HUES48 (cell line): ENCODE results near the gene MTHFD2.

ENCODE experiments used
- H3K27ac ChIP-seq: one replicate; pipeline ENCODE4 v1.7.0; 2013; ENCODE audit warnings: low read depth, low read length, inconsistent platforms
- H3K27me3 ChIP-seq: 2 replicates; pipeline ENCODE4 v1.6.1; 2013; ENCODE audit warnings: mild to moderate bottlenecking, low read length; ENCODE audit not compliant: control insufficient read depth, insufficient read depth
- H3K36me3 ChIP-seq: 2 replicates; pipeline ENCODE4 v1.6.1; 2013; ENCODE audit warnings: low read length; ENCODE audit not compliant: control insufficient read depth, insufficient read depth
- H3K4me1 ChIP-seq: 2 replicates; pipeline ENCODE4 v1.6.1; 2013; ENCODE audit warnings: mild to moderate bottlenecking, low read length; ENCODE audit not compliant: control insufficient read depth, insufficient read depth
- H3K4me3 ChIP-seq: 2 replicates; pipeline ENCODE4 v1.5.1; 2013; ENCODE audit warnings: mild to moderate bottlenecking, low read depth, low read length
- H3K9ac ChIP-seq: 2 replicates; pipeline ENCODE4 v1.6.1; 2013; ENCODE audit warnings: mild to moderate bottlenecking, low read depth, low read length, moderate library complexity
- H3K9me3 ChIP-seq: 2 replicates; pipeline ENCODE4 v1.6.1; 2013; ENCODE audit warnings: low read length; ENCODE audit not compliant: control insufficient read depth, insufficient read depth

Gene MTHFD2

DNA sequence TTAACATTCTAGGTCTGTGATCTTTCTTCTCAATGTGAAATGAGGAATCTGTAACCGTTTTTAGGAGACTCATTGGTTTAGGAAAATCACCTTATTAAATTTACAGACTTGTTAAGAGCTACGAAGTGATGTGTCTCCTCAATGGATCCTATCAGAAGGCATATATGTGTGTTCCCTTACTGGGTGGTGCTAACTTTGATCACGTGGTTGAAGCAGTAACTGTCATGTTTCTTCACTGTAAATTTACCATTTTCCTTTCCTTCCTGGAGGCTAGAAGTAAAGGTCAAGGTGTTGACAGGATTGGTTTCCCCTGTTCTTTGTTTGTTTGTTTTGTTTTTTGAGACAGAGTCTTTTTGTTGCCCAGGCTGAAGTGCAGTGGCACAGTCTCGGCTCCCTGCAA lies 1.4 kb upstream of the MTHFD2 start:
- no peaks in the 10 kb centered on the region for H3K27me3 ChIP-seq
- peaks cover 18% of the 10 kb centered on the region for H3K4me1 ChIP-seq
- no peak overlapping the region for H3K9ac ChIP-seq
- no peak overlapping the region for H3K4me3 ChIP-seq
- no peak overlapping the region for H3K27ac ChIP-seq
- H3K9me3 ChIP-seq, result no peaks in the 10 kb centered on the region
- peaks cover 17% of the 10 kb centered on the region for H3K36me3 ChIP-seq

DNA sequence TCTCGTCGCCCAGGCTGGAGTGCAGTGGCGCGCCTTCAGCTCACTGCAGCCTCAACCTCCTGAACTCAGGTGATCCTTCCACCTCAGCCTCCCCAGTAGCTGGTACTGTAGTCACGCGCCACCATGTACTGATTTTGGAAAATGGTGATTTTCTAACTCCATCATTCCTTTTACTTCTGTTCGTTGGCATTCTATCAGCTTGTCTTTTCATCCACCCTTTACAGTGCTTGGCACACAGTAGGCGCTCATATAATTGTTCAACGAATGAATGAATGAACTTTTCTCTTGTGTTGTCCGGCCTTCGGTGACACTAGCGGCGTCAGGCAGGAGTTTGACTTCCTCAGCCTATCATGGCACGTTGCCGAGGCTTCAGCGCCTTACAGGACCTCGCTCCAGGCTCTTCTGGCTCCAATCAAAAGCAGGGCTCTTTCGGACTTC lies 373 bp upstream of the MTHFD2 start:
- Histone ChIP-seq H3K4me1 (peaks cover 18% of the 10 kb centered on the region), H3K36me3 (peaks cover 27% of the 10 kb centered on the region), H3K9ac (no peak overlapping the region), H3K9me3 (no peaks in the 10 kb centered on the region), H3K27ac (peak overlapping the region; percentile 98), H3K4me3 (peak overlapping the region; percentile 98), H3K27me3 (no peaks in the 10 kb centered on the region)

DNA sequence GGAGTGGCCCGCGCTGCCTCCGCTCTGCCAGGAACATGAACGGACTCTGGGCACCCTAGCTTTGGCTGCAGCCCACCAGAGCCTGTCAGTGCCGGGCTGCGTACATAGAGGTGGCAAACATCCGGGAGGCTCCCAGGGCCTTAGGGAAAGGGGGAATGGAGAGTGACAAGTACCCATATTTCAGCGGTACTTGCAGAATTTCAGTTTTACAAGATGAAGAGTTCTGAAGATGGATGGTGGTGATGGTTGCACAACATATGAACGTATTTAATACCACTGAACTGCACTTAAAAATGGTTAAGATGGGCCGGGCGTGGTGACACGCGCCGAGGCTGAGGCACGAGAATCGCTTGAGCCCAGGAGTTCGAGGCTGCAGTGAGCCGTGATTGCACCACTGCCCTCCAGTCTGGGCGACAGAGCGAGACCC lies 873 bp downstream of the MTHFD2 start:
- Histone ChIP-seq H3K4me3 (peak overlapping the region; percentile 98), H3K27ac (peak overlapping the region; percentile 98), H3K27me3 (no peaks in the 10 kb centered on the region), H3K9me3 (no peaks in the 10 kb centered on the region), H3K9ac (peak overlapping the region; percentile 100), H3K4me1 (peaks cover 23% of the 10 kb centered on the region), H3K36me3 (peaks cover 35% of the 10 kb centered on the region)

DNA sequence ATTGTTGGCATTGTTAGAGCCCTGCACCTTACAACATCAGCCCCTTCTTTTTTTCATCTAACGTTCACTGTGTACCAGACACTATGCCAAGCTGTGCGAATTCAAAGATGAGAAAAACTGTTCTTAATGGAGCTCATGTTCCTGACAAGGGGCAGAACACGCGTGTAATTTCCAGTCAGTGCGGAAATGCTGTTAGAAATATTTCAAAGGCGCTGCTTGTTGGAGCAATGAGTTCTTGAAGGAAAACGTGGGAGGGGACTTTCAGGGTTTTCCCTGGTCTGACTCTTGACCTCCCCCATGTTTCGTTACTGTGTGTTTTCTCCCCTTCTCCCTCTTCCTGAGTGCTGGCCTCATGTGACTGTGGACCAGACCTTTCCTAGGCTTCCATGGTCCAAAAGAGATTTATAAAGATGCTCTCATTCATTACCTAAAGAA lies 1.5 kb downstream of the MTHFD2 start:
- H3K9ac ChIP-seq, result peak overlapping the region; percentile 100
- no peaks in the 10 kb centered on the region for H3K27me3 ChIP-seq
- H3K4me3 ChIP-seq, result peak overlapping the region; percentile 98
- H3K36me3 ChIP-seq, result peaks cover 41% of the 10 kb centered on the region
- no peak overlapping the region for H3K27ac ChIP-seq
- peaks cover 29% of the 10 kb centered on the region for H3K4me1 ChIP-seq
- H3K9me3 ChIP-seq, result no peaks in the 10 kb centered on the region

DNA sequence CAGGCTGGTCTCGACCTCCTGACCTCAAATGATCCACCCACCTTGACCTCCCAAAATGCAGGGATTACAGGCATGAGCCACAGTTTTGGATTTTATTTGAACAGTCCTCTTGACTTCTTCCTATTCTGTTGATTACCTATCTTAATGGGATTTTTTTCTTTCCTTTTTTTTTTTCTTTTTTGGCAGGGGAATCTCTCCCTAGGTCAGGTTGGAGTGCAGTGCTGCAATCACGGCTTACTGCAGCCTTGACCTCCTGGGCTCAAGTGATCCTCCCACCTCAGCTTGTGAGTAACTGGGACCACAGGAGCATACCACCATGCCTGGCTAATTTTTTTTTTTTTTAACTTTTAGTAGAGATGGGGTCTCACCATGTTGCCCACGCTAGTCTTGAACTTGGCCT lies 2.8 kb downstream of the MTHFD2 start:
- Histone ChIP-seq H3K27ac (no peak overlapping the region), H3K27me3 (no peaks in the 10 kb centered on the region), H3K9me3 (no peaks in the 10 kb centered on the region), H3K4me1 (peaks cover 39% of the 10 kb centered on the region), H3K4me3 (peak overlapping the region; percentile 98), H3K9ac (no peak overlapping the region), H3K36me3 (peaks cover 53% of the 10 kb centered on the region)

DNA sequence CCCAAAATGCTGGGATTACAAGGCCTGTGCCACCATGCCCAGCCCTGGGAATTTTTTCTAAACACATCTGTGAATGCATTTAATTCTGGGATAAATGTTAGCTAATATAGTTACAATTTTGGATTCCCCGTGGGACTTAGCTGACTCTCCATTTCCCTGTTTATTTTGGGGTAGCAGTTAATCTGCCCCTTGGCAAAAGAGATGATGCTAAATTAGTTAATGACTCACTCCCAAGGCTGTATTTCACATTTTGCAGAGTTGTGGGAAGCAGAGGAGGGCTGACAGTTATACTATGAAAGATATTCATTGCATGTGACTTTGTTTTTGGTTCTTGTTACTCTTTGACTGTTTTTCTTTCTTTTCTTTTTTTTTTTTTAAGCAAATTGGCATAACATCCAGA lies 3.2 kb downstream of the MTHFD2 start:
- H3K9me3 ChIP-seq, result no peaks in the 10 kb centered on the region
- H3K36me3 ChIP-seq, result peaks cover 57% of the 10 kb centered on the region
- H3K9ac ChIP-seq, result no peak overlapping the region
- no peak overlapping the region for H3K27ac ChIP-seq
- H3K27me3 ChIP-seq, result no peaks in the 10 kb centered on the region
- peak overlapping the region; percentile 98 for H3K4me3 ChIP-seq
- H3K4me1 ChIP-seq, result peaks cover 43% of the 10 kb centered on the region

DNA sequence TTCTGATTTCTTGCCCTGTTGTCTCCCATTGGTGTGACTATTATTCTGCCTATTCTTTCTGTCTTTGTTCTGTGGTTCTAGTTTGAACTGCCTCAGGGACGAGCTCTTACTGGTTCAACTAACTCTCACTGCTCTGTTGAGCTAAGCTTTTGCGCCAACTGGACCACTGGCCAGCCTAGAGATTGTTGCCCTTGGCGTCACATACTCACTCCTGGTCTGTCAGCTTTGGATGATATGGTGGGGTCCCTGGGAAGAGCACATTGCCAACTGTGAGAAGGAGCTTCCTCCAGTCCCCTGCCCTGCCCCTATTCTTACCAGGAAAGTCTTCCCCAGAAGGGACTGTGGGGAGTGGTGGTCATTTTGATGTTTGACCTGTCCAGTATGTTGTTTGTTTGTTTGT lies 6.0 kb downstream of the MTHFD2 start:
- H3K4me1 ChIP-seq, result peaks cover 43% of the 10 kb centered on the region
- no peaks in the 10 kb centered on the region for H3K27me3 ChIP-seq
- peak overlapping the region; percentile 36; the same call in 1 of the 2 replicates for H3K4me3 ChIP-seq
- peak overlapping the region; percentile 55 for H3K27ac ChIP-seq
- H3K36me3 ChIP-seq, result peaks cover 82% of the 10 kb centered on the region
- H3K9ac ChIP-seq, result peak overlapping the region; percentile 20; the same call in 1 of the 2 replicates
- H3K9me3 ChIP-seq, result no peaks in the 10 kb centered on the region

DNA sequence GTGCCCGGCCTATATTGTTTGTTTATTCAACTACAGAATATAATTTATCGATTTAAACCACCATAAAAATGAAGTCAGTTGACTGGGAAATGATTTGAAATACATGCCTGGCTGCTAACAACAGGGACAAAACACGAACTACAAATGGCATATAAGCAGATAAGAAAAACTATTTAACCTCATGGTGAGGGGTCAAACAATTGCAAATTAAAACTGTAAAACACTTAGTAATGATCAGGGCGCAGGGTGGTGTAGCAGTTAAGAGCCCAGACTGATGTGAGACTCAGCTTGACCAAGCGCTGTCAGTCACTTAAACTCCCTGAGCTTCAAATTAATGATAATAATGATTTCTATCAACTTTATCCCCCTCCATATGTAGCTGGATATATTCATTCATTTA lies 6.7 kb downstream of the MTHFD2 start:
- Histone ChIP-seq H3K4me3 (no peak overlapping the region), H3K27me3 (no peaks in the 10 kb centered on the region), H3K9me3 (no peaks in the 10 kb centered on the region), H3K36me3 (peaks cover 88% of the 10 kb centered on the region), H3K4me1 (peaks cover 41% of the 10 kb centered on the region), H3K27ac (peak overlapping the region; percentile 28), H3K9ac (no peak overlapping the region)

DNA sequence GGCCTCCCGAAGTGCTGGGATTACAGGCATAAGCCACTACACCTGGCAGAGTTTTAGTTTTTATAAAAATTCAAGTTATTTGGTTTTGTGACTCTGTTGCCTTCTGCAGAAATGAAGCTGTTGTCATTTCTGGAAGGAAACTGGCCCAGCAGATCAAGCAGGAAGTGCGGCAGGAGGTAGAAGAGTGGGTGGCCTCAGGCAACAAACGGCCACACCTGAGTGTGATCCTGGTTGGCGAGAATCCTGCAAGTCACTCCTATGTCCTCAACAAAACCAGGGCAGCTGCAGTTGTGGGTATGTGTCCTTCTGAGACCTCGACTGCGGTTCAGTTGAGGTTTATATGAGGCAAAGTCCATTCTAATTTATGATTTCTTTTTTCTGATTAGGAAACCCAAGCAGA lies 7.2 kb downstream of the MTHFD2 start:
- Histone ChIP-seq H3K9ac (no peak overlapping the region), H3K36me3 (peaks cover 89% of the 10 kb centered on the region), H3K4me3 (no peak overlapping the region), H3K9me3 (no peaks in the 10 kb centered on the region), H3K27ac (peak overlapping the region; percentile 3), H3K4me1 (peaks cover 36% of the 10 kb centered on the region), H3K27me3 (no peaks in the 10 kb centered on the region)

DNA sequence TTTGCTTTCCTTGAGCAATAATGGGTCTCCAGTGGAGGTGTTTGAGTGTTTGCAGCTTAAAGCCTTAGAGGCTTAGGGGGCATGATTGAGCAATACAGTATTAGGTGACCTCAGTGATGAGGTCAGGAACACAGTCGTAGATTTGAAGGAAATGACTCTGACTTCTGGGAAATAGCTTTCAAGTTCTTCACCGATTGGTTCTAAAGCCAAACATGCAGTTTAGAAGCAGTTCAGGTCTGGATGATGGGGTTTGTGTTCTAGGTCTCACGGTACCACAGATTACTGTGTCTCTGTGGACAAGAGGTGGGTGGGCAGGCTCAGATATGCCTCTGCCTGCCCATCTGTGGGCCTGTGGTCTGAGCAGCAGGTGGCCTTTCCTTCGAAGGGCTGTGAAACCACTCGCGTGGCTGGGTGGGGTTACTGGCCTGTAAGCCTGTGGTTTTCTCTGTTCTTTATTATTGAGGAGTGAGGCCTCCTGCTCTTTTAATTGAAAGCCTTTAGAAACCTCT lies 7.8 kb downstream of the MTHFD2 start:
- H3K36me3 ChIP-seq, result peaks cover 91% of the 10 kb centered on the region
- H3K27me3 ChIP-seq, result no peaks in the 10 kb centered on the region
- no peak overlapping the region for H3K9ac ChIP-seq
- H3K4me3 ChIP-seq, result no peak overlapping the region
- peak overlapping the region; percentile 3 for H3K27ac ChIP-seq
- H3K9me3 ChIP-seq, result no peaks in the 10 kb centered on the region
- peaks cover 31% of the 10 kb centered on the region for H3K4me1 ChIP-seq

DNA sequence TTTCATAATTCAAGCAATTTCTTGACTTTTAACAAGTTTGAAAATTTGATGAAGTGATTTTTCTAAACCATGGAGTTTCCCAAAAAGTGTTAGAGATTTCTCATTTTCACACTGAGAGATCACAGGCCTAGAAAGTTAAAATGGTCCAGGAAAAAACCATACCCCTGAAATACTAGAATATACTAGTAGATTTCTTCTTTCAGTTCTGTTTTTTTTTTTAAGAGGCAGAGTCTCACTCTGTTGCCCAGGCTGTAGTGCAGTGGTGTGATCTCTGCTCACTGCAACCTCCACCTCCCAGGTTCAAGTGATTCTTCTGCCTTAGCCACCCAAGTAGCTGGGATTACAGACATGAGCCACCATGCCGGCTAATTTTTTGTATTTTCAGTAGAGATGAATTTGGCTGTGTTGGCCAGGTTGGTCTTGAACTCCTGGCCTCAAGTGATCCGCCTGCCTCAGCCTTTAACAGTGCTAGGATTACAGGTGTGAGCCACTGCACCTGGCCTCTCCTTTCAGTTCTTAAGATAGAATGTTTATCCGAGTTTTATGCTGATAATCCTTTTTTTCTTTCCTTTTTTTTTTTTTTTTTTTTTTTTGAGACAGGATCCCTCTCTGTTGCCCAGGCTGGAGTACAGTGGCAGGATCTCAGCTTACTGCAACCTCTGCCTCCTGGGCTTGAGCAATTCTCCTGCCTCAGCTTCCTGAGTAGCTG lies 14.4 kb downstream of the MTHFD2 start:
- Histone ChIP-seq H3K9ac (no peak overlapping the region), H3K9me3 (no peaks in the 10 kb centered on the region), H3K36me3 (peaks cover 95% of the 10 kb centered on the region), H3K4me1 (no peaks in the 10 kb centered on the region), H3K27me3 (no peaks in the 10 kb centered on the region), H3K4me3 (no peak overlapping the region), H3K27ac (no peak overlapping the region)
